Effector memory CD8-positive, alpha-beta T cell (primary cell): ENCODE results near the gene SWAP70.

Source experiments
- ATAC-seq: fragments of 150-1000 bp; cut with Tn5 transposase; replicated peaks from 2 replicates; pipeline ENCODE4 v1.10.0; 2021; ENCODE audit warnings: mild to moderate bottlenecking, moderate library complexity
- DNase-seq, 3 experiments: peaks; one replicate each; pipeline ENCODE4 v3.0.0; 2021
- H3K27ac Mint-ChIP-seq, 2 donors: one replicate each; pipeline ENCODE4 v1.8.0; 2022; ENCODE audit warnings: mild to moderate bottlenecking in 2 of 2, mixed read lengths in 2 of 2, moderate library complexity in 2 of 2
- H3K27me3 Mint-ChIP-seq, 2 donors: one replicate each; pipeline ENCODE4 v1.8.0; 2022; ENCODE audit warnings: mixed read lengths in 2 of 2
- H3K36me3 Mint-ChIP-seq: one replicate; pipeline ENCODE4 v1.8.0; 2022; ENCODE audit warnings: mild to moderate bottlenecking, moderate library complexity, mixed read lengths; ENCODE audit not compliant: insufficient read depth
- H3K4me1 Mint-ChIP-seq, 2 donors: one replicate each; pipeline ENCODE4 v1.8.0; 2022; ENCODE audit warnings: low read depth in 2 of 2, mixed read lengths in 2 of 2
- H3K4me3 Mint-ChIP-seq, 2 donors: one replicate each; pipeline ENCODE4 v1.8.0; 2022; ENCODE audit warnings: mild to moderate bottlenecking in 2 of 2, mixed read lengths in 2 of 2, moderate library complexity in 2 of 2
- H3K9me3 Mint-ChIP-seq, 2 donors: one replicate each; pipeline ENCODE4 v1.8.0; 2022; ENCODE audit warnings: mixed read lengths in 2 of 2

The SWAP70 gene

GRCh38 chr11:9726321-9727022, 62.6 kb downstream of the SWAP70 start:
- no peak overlapping the region for H3K4me3 Mint-ChIP-seq
- H3K9me3 Mint-ChIP-seq, result no peaks in the 10 kb centered on the region
- no peaks in the 10 kb centered on the region for H3K27me3 Mint-ChIP-seq
- peaks cover 7% of the 10 kb centered on the region for H3K36me3 Mint-ChIP-seq
- no peak for ATAC-seq
- H3K27ac Mint-ChIP-seq, result no peak overlapping the region
- no peaks in the 10 kb centered on the region for H3K4me1 Mint-ChIP-seq
- no peak for DNase-seq

GRCh38 chr11:9728058-9728457, 64.2 kb downstream of the SWAP70 start:
- no peak overlapping the region for H3K27ac Mint-ChIP-seq
- no peaks in the 10 kb centered on the region for H3K27me3 Mint-ChIP-seq
- no peaks in the 10 kb centered on the region for H3K9me3 Mint-ChIP-seq

DNA sequence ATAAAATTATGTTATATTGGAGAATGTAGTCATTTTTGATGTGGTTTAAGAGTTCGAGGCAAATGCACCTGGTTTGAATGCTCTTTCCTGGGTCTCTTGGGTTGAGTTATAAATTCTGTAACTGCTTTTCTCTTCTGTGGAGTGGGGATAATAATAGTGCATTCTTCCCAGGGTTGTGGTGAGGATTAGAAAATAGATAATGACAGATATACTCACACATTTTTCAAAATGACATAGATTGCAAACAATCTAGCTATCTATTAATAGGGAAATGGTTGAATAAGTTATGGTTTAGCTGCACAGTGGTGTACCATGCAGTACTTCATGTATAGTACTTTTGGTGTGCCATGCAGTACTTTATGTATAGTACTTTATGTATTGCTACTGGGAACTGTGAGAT, 67.4 kb downstream of the SWAP70 start:
- Mint-ChIP-seq H3K4me1 (no peaks in the 10 kb centered on the region), H3K9me3 (peaks cover under 1 to 6% of the 10 kb centered on the region in 2 donors), H3K36me3 (peaks cover 4% of the 10 kb centered on the region), H3K27me3 (no peaks in the 10 kb centered on the region), H3K27ac (no peak overlapping the region), H3K4me3 (no peak overlapping the region)
- ATAC-seq (no peak), DNase-seq (no peak)

More at GRCh38 chr11:9728058-9728457, 64.2 kb downstream of the SWAP70 start:
- ATAC-seq, result no peak
- DNase-seq, result no peak
- Mint-ChIP-seq H3K4me1 (no peaks in the 10 kb centered on the region), H3K4me3 (no peak overlapping the region), H3K36me3 (peaks cover 7% of the 10 kb centered on the region)

DNA sequence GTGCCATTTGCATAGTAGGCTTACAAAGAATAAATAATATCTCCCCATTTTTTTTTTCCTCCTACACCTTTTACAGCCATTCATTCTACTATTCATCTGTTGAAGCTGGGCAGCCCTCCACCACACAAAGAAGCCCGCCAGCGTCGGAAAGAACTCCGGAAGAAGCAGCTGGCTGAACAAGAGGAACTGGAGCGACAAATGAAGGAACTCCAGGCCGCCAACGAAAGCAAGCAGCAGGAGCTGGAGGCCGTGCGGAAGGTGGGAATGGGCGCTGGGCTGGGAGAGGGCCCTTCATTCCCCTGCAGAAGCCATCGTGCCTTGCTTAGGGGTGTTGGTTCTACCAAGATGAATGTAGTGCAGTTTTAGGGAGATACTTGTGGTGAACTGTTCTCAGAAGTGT, 68.6 kb downstream of the SWAP70 start:
- no peaks in the 10 kb centered on the region for H3K4me1 Mint-ChIP-seq
- peaks cover 7 to 11% of the 10 kb centered on the region in 2 donors for H3K9me3 Mint-ChIP-seq
- no peak for DNase-seq
- no peaks in the 10 kb centered on the region for H3K27me3 Mint-ChIP-seq
- H3K27ac Mint-ChIP-seq, result no peak overlapping the region
- H3K4me3 Mint-ChIP-seq, result no peak overlapping the region
- H3K36me3 Mint-ChIP-seq, result peaks cover 4% of the 10 kb centered on the region
- no peak for ATAC-seq

DNA sequence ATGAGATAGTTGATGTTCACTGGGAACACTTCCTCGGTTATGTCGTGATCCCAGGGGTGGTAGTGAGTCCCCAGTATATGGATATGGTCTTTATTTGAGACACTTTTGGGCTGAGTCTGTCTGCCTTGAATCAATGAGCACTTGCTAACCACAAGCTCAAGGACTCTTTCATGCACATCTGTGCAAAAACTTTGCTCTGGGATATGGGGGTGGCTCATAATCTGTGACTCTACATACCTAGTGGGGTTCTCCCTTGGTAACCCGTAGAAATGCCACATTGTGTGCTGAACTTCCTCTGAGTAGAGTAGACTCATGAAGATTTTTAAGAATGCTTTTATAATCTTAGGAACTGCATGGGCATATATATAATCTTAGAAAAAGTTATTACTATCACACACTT, 69.3 kb downstream of the SWAP70 start:
- no peaks in the 10 kb centered on the region for H3K27me3 Mint-ChIP-seq
- ATAC-seq (no peak), DNase-seq (no peak)
- no peak overlapping the region for H3K4me3 Mint-ChIP-seq
- no peak overlapping the region for H3K27ac Mint-ChIP-seq
- peaks cover 7 to 11% of the 10 kb centered on the region in 2 donors for H3K9me3 Mint-ChIP-seq
- no peaks in the 10 kb centered on the region for H3K4me1 Mint-ChIP-seq
- H3K36me3 Mint-ChIP-seq, result peaks cover 2% of the 10 kb centered on the region

DNA sequence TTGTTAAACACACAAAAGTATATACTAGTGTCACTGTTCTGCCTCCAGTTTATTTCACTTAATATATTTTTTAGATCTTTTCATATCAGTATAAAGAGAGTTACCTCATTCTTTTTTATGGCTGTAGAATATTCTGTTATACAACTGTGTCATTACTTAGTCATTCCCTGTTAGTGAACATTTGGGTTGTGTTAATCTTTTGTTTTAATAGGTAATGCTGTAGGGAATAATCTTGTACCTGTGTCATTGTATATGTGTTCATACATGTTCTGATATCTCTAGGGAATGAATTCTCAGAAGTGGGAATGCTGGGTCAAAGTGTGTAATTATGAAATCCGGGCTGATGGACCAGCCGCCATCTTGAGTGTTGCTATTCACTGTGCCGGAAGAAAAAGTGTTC, 71.4 kb downstream of the SWAP70 start:
- DNase-seq (no peak), ATAC-seq (no peak)
- H3K27ac Mint-ChIP-seq, result no peak overlapping the region
- H3K36me3 Mint-ChIP-seq, result peaks cover 4% of the 10 kb centered on the region
- H3K4me1 Mint-ChIP-seq, result no peaks in the 10 kb centered on the region
- no peaks in the 10 kb centered on the region for H3K27me3 Mint-ChIP-seq
- peaks cover 7 to 11% of the 10 kb centered on the region in 2 donors for H3K9me3 Mint-ChIP-seq
- no peak overlapping the region for H3K4me3 Mint-ChIP-seq

DNA sequence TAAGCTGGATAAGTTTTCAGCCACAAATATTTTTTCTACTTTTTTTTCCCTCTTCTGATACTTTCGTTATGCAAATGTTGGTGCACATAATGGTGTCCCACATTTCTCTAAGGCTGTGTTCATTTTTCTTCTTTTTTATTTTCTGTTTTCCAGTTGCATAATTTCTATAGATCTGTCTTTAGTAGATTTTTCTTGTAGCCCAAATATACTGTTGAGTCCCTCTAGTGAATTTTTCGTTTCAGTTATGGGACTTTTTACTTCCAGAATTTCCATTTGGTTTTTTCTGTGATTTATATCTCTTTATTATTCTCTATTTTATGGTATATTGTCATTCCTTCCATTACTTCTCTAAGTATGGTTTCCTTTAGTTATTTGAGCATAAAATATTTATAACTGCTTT, 72.0 kb downstream of the SWAP70 start:
- DNase-seq (no peak), ATAC-seq (no peak)
- Mint-ChIP-seq H3K27ac (no peak overlapping the region), H3K4me3 (no peak overlapping the region), H3K36me3 (peaks cover 4% of the 10 kb centered on the region), H3K27me3 (no peaks in the 10 kb centered on the region), H3K9me3 (peaks cover 7 to 11% of the 10 kb centered on the region in 2 donors), H3K4me1 (no peaks in the 10 kb centered on the region)

DNA sequence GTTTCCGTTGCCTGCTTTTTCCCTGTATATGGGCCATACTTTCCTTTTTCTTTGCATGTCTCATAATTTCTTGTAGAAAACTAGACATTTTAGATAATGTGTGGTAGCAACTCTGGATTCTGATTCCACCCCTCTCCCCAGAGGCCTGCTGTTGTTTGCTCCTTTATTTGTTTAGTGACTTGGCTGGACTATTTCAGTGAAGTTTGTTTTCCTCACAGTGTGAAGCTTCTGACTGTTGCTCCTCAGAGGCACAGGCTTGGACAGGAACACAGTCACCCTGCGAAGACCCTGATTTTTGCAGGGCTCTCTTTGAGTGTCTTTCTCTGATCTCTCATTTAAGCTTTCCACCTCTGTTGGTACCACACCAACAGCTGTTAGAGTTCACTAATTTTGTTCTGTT, 72.5 kb downstream of the SWAP70 start:
- Mint-ChIP-seq H3K4me1 (no peaks in the 10 kb centered on the region), H3K36me3 (peaks cover 4% of the 10 kb centered on the region), H3K27ac (no peak overlapping the region), H3K27me3 (no peaks in the 10 kb centered on the region), H3K4me3 (no peak overlapping the region), H3K9me3 (peaks cover 7 to 11% of the 10 kb centered on the region in 2 donors)
- DNase-seq (no peak), ATAC-seq (no peak)

DNA sequence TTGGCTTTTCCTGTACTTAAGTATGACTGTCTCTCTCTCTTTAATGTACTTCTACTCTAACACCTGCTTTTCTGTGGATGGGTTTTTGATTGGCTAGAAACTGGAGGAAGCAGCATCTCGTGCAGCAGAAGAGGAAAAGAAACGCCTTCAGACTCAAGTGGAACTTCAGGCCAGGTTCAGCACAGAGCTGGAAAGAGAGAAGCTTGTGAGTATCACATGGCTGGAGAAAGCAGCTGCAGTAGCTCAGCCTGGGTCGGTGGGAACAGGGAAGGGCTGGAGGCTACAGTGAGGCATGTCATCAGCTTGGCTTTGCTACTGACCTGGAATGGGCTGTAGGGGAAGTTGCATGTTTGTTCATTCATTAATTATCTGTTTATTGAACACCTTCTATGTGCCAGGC, 74.2 kb downstream of the SWAP70 start:
- no peak for DNase-seq
- Mint-ChIP-seq H3K27me3 (no peaks in the 10 kb centered on the region), H3K4me1 (no peaks in the 10 kb centered on the region), H3K27ac (no peak overlapping the region), H3K4me3 (no peak overlapping the region), H3K9me3 (peaks cover 7 to 11% of the 10 kb centered on the region in 2 donors), H3K36me3 (peaks cover 4% of the 10 kb centered on the region)
- no peak for ATAC-seq

GRCh38 chr11:9738707-9739106, 74.8 kb downstream of the SWAP70 start:
- no peaks in the 10 kb centered on the region for H3K27me3 Mint-ChIP-seq
- H3K4me3 Mint-ChIP-seq, result no peak overlapping the region
- ATAC-seq (no peak), DNase-seq (no peak)
- H3K4me1 Mint-ChIP-seq, result no peaks in the 10 kb centered on the region
- H3K9me3 Mint-ChIP-seq, result peaks cover 7 to 11% of the 10 kb centered on the region in 2 donors
- peaks cover 4% of the 10 kb centered on the region for H3K36me3 Mint-ChIP-seq
- H3K27ac Mint-ChIP-seq, result peak overlapping the region in 1 of 2 donors; percentile 11

GRCh38 chr11:9739123-9739900, 75.4 kb downstream of the SWAP70 start:
- no peak for ATAC-seq
- H3K27me3 Mint-ChIP-seq, result no peaks in the 10 kb centered on the region
- H3K4me3 Mint-ChIP-seq, result no peak overlapping the region
- no peak for DNase-seq
- H3K36me3 Mint-ChIP-seq, result peaks cover 7% of the 10 kb centered on the region
- H3K9me3 Mint-ChIP-seq, result peaks cover 7 to 11% of the 10 kb centered on the region in 2 donors
- peak overlapping the region in 1 of 2 donors; percentile 11 for H3K27ac Mint-ChIP-seq
- H3K4me1 Mint-ChIP-seq, result no peaks in the 10 kb centered on the region

DNA sequence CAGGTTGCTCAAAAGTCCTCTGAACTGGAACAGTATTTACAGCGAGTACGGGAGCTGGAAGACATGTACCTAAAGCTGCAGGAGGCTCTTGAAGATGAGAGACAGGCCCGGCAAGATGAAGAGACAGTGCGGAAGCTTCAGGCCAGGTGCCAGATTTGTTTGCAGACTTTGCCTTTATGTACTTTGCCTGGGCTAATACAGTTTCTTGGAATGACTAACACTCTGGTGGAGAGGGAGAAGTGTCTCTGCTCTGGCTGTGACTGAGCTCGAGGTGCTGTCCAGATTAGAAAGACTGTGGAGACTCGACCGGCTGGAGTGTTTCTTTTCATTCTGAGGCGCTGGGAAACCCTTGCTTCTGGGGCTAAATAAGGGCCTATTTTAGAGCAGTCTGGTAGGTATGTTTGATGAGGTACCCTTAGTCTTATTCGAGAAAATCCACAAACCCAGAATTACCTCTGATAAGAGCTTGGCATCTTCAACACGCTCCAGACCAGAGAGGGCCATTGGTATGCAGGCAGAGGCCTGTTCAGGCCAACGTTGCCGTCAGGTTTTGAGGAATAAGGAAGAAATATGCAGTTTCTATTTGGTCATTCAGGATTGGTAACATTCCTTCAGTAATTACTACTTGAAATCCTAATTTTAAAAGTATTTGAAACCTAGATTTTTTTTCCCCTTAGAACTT, 76.5 kb downstream of the SWAP70 start:
- no peaks in the 10 kb centered on the region for H3K4me1 Mint-ChIP-seq

GRCh38 chr11:9741260-9741659, 77.4 kb downstream of the SWAP70 start:
- DNase-seq, result no peak
- Mint-ChIP-seq H3K27me3 (no peaks in the 10 kb centered on the region), H3K4me3 (no peak overlapping the region), H3K9me3 (peaks cover 5 to 7% of the 10 kb centered on the region in 2 donors), H3K4me1 (no peaks in the 10 kb centered on the region), H3K36me3 (peaks cover 7% of the 10 kb centered on the region), H3K27ac (peak overlapping the region in 1 of 2 donors; percentile 12)
- no peak for ATAC-seq

More for the DNA sequence above, 76.5 kb downstream of the SWAP70 start:
- DNase-seq (no peak), ATAC-seq (no peak)
- no peak overlapping the region for H3K4me3 Mint-ChIP-seq
- H3K27ac Mint-ChIP-seq, result no peak overlapping the region
- H3K9me3 Mint-ChIP-seq, result peaks cover 7 to 10% of the 10 kb centered on the region in 2 donors
- peaks cover 7% of the 10 kb centered on the region for H3K36me3 Mint-ChIP-seq
- H3K27me3 Mint-ChIP-seq, result no peaks in the 10 kb centered on the region
